ENCODE results near the gene SLC5A2. TPM values are rescaled to one million over a fixed set of nuclear protein-coding genes. Genes with fewer than 3 reads are reported as not detected.
"Not testable (repeated sequence)": the region's sequence is repeated elsewhere in the genome, so short reads cannot be mapped to it uniquely, and the experiment has no call there.

Gene SLC5A2
- total RNA-seq, 1 donor from 2014 or later, result not detected

DNA sequence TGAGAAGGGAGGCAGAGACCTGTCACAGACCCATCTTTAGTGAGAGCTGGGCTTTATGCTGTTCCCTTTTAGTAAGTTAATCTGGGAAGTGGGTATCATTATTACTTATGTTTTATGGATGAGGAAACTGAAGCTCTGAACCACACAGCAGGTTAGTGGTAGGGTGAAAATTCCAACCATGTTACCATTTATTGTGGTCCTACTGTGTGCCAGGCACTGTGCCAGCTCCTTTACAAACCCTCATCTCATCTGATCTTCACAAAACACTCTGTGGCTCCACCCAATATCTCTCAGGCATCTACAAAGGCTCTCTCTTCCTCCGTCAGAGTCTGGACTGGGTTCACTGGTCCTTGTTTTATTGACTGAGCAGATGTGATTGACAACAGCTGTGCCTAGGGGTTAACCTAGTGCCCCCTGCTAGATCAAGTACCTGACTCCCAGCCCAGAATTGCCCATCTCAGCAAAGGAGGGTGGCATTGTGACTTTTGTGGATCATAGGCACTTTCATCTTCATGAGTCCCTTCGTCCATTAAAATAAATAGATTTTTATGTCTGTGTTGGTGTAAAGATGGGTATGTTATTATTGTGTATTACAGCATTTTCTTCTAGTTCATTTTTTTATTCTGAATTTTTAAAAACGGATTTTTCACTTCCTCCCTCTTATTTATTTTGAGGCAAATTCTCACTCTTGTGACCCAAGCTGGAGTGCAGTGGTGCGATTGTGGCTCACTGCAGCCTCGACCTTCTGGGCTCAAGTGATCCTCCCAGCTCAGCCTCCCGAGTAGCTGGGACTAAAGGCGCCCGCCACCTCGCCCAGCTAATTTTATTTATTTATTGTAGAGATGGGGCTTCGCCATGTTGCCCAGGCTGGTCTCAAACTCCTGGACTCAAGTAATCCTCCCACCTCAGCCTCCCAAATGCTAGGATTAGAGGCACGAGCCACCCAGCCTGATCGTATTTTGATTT lies 7.9 kb upstream of the SLC5A2 start:
- intact Hi-C loops (cut with micrococcal nuclease), result no loop called here
- Mint-ChIP-seq H3K4me1 (ENCODE audit: low read depth) (peaks cover 15% of the 10 kb centered on the region), H3K9me3 (no peaks in the 10 kb centered on the region), H3K36me3 (ENCODE audit: low read depth) (no peaks in the 10 kb centered on the region), H3K27ac (no peak overlapping the region), H3K27me3 (ENCODE audit: low read depth) (peaks cover 41% of the 10 kb centered on the region), H3K4me3 (ENCODE audit: low read depth) (no peak overlapping the region)
- no peak for DNase-seq (ENCODE audit: low spot score)

DNA sequence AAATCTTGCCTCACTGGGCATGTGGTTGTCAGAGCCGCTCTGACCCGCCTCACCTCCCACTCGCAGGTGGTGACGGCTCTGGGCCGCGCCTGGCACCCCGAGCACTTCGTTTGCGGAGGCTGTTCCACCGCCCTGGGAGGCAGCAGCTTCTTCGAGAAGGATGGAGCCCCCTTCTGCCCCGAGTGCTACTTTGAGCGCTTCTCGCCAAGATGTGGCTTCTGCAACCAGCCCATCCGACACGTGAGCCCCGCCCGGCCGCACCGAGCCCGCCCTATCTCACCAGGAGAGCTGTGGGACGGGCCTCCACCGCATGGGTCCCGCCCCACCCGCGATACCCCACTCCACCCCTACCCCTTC lies 7.0 kb upstream of the SLC5A2 start:
- Mint-ChIP-seq H3K4me1 (ENCODE audit: low read depth) (peaks cover 15% of the 10 kb centered on the region), H3K4me3 (ENCODE audit: low read depth) (peak overlapping the region; percentile 83), H3K9me3 (no peaks in the 10 kb centered on the region), H3K36me3 (ENCODE audit: low read depth) (no peaks in the 10 kb centered on the region), H3K27ac (no peak overlapping the region), H3K27me3 (ENCODE audit: low read depth) (peaks cover 41% of the 10 kb centered on the region)
- intact Hi-C loops (cut with micrococcal nuclease), result no loop called here
- DNase-seq (ENCODE audit: low spot score), result no peak

DNA sequence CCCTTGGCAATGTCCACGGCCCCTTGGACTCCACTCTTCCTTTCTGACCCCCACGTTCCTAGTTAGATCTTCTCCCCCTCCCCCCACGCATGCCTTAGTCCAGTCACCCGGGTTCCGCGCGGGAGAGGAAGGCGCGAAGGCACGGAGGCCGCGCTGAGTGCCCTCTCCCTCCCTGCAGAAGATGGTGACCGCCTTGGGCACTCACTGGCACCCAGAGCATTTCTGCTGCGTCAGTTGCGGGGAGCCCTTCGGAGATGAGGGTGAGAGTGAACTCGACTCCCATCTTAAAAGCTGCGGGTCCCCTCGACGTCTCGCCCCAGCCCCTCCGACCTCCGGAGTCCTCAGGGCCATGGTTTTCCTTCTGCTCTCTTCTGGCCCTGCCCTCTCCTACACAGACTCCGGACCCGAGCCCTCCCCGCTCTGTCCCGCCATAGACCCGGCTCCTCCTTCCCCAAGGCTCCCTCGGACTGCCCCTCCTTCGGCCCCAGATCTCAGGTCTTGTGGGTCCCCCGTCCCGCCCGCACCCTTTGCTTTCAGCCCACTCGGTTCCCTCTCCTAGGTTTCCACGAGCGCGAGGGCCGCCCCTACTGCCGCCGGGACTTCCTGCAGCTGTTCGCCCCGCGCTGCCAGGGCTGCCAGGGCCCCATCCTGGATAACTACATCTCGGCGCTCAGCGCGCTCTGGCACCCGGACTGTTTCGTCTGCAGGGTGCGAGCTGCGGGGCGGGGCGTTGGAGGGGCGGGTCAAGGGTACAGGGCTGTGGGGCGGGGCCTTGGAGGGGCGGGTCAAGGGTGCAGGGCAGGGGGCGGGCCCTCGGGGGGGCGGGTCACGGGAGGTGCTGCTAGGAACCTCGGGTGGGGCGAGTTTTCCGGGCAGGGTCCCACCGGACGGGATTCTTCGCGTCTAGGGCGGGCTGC lies 6.4 kb upstream of the SLC5A2 start:
- peaks cover 15% of the 10 kb centered on the region for H3K4me1 Mint-ChIP-seq (ENCODE audit: low read depth)
- H3K27me3 Mint-ChIP-seq (ENCODE audit: low read depth), result peaks cover 39% of the 10 kb centered on the region
- H3K9me3 Mint-ChIP-seq, result no peaks in the 10 kb centered on the region
- no peak overlapping the region for H3K27ac Mint-ChIP-seq
- intact Hi-C loops (cut with micrococcal nuclease), result loop anchor here (1.0 kb wide), 1 partner anchor 17 kb away; the partner anchor contains the start of gene ARMC5
- peak; percentile 72 for DNase-seq (ENCODE audit: low spot score)
- peak overlapping the region; percentile 83 for H3K4me3 Mint-ChIP-seq (ENCODE audit: low read depth)
- H3K36me3 Mint-ChIP-seq (ENCODE audit: low read depth), result no peaks in the 10 kb centered on the region

GRCh38 chr16:31477220-31478216 lies 5.4 kb upstream of the SLC5A2 start:
- Mint-ChIP-seq H3K9me3 (no peaks in the 10 kb centered on the region), H3K36me3 (ENCODE audit: low read depth) (no peaks in the 10 kb centered on the region), H3K4me1 (ENCODE audit: low read depth) (peaks cover 15% of the 10 kb centered on the region), H3K27me3 (ENCODE audit: low read depth) (peaks cover 41% of the 10 kb centered on the region), H3K4me3 (ENCODE audit: low read depth) (peak overlapping the region; percentile 78), H3K27ac (no peak overlapping the region)
- intact Hi-C loops (cut with micrococcal nuclease), result loop anchor here (1.0 kb wide), 1 partner anchor 18 kb away; the partner anchor contains the start of gene ARMC5
- DNase-seq (ENCODE audit: low spot score), result no peak

DNA sequence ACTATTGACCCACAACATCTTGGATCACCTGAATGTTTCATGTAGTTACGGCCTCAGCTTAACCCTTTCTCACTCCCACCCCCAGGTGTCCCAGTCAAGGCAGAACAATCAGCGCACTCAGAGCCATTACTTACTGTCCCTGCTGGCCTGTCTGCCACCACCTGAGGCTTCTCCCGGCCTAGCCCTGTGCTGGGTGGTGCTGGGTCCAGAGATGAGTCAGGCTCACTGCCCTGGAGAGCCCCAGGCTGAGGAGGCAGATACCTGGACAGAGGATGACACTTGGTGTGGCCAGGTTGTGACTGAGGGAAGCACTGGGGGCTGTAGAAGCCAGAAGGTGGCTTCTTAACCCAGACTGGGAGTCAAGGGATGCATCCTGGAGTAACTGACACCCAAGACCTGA lies 4.0 kb upstream of the SLC5A2 start:
- intact Hi-C loops (cut with micrococcal nuclease), result no loop called here

DNA sequence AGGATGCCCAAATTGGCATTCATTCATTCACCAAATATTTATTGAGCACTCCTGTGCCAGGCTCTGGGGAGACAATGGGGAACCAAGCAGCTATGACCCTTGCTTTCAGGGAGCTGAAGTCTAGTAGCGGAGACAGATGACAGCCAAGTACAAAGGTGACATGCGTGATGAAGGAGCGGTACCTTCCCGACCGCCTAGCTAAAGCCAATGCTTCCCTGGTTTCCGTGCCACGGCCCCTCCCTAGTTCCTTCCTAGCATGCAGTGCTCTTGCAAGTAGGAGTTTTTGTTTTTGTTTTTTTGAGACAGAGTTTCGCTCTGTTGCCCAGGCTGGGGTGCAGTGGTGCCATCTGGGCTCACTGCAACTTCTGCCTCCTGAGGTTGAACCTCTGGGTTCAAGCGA lies 3.2 kb upstream of the SLC5A2 start:
- Mint-ChIP-seq H3K4me3 (ENCODE audit: low read depth) (no peak overlapping the region), H3K27me3 (ENCODE audit: low read depth) (peaks cover 32% of the 10 kb centered on the region), H3K9me3 (no peaks in the 10 kb centered on the region), H3K4me1 (ENCODE audit: low read depth) (peaks cover 15% of the 10 kb centered on the region), H3K27ac (no peak overlapping the region), H3K36me3 (ENCODE audit: low read depth) (no peaks in the 10 kb centered on the region)
- no peak for DNase-seq (ENCODE audit: low spot score)
- intact Hi-C loops (cut with micrococcal nuclease), result no loop called here

More for the DNA sequence above, 4.0 kb upstream of the SLC5A2 start:
- H3K9me3 Mint-ChIP-seq, result no peaks in the 10 kb centered on the region
- no peak overlapping the region for H3K4me3 Mint-ChIP-seq (ENCODE audit: low read depth)
- peaks cover 15% of the 10 kb centered on the region for H3K4me1 Mint-ChIP-seq (ENCODE audit: low read depth)
- peaks cover 35% of the 10 kb centered on the region for H3K27me3 Mint-ChIP-seq (ENCODE audit: low read depth)
- H3K27ac Mint-ChIP-seq, result no peak overlapping the region
- no peaks in the 10 kb centered on the region for H3K36me3 Mint-ChIP-seq (ENCODE audit: low read depth)
- DNase-seq (ENCODE audit: low spot score), result no peak

- intact Hi-C loops (cut with micrococcal nuclease), result no loop called here
- H3K9me3 Mint-ChIP-seq, result no peaks in the 10 kb centered on the region
- no peak for DNase-seq (ENCODE audit: low spot score)
- H3K27ac Mint-ChIP-seq, result no peak overlapping the region
- H3K36me3 Mint-ChIP-seq (ENCODE audit: low read depth), result no peaks in the 10 kb centered on the region
- peaks cover 32% of the 10 kb centered on the region for H3K27me3 Mint-ChIP-seq (ENCODE audit: low read depth)
- H3K4me3 Mint-ChIP-seq (ENCODE audit: low read depth), result no peak overlapping the region
- H3K4me1 Mint-ChIP-seq (ENCODE audit: low read depth), result peaks cover 15% of the 10 kb centered on the region
Observed at GRCh38 chr16:31480851-31481536, 1.9 kb upstream of the SLC5A2 start.

DNA sequence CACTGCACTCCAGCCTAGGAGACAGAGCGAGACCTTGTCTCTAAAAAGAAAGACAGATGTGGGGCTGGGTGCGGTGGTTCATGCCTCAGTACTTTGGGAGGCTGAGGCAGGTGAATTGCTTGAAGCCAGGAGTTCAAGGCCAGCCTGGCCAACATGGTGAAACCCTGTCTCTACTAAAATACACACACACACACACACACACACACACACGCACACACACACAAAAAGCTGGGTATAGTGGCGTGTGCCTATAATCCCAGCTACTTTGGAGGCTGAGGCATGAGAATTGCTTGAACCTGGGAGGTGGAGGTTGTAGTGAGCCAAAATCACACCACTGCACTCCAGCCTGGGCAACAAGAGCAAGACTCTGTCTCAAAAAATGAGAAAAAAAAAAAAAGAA lies 1.1 kb downstream of the SLC5A2 start:
- intact Hi-C loops (cut with micrococcal nuclease); DNase-seq (ENCODE audit: low spot score): not testable (repeated sequence)

DNA sequence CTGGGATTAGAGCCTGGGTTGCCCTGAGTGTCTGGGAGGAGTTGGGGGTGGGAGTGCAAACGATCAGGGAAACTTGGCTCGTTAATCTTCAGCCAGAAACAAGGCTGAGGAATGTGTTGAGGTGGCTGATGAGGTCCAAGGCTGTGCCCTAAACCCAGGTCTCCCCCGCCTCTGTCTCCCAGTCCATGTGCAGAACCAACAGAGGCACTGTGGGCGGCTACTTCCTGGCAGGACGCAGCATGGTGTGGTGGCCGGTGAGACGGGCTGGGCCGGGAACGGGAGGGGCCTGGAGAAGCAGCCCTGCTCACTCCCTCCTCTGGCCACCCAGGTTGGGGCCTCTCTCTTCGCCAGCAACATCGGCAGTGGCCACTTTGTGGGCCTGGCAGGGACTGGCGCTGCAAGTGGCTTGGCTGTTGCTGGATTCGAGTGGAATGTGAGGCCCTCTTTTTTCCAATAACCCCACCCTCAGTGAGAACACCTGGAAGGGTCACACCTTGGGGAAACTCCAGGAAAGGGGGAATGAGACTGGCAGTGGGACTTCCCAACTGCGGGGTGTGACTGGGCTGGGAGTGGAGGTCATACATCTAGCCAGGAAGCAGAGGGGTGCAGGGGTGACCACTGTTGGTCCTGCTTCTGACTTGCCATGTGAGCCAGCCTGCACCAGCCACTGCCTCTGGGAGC lies 1.7 kb downstream of the SLC5A2 start:
- H3K27me3 Mint-ChIP-seq (ENCODE audit: low read depth), result peaks cover 27% of the 10 kb centered on the region
- no peak for DNase-seq (ENCODE audit: low spot score)

More for the DNA sequence above, 1.1 kb downstream of the SLC5A2 start:
- H3K9me3 Mint-ChIP-seq; H3K4me1 Mint-ChIP-seq (ENCODE audit: low read depth); H3K4me3 Mint-ChIP-seq (ENCODE audit: low read depth); H3K36me3 Mint-ChIP-seq (ENCODE audit: low read depth); H3K27ac Mint-ChIP-seq: not testable (repeated sequence)
- peaks cover 29% of the 10 kb centered on the region for H3K27me3 Mint-ChIP-seq (ENCODE audit: low read depth)

GRCh38 chr16:31485571-31485970 lies 2.6 kb downstream of the SLC5A2 start:
- Mint-ChIP-seq H3K4me1 (ENCODE audit: low read depth) (peaks cover 3% of the 10 kb centered on the region), H3K36me3 (ENCODE audit: low read depth) (peaks cover 5% of the 10 kb centered on the region), H3K4me3 (ENCODE audit: low read depth) (no peak overlapping the region), H3K27me3 (ENCODE audit: low read depth) (peaks cover 23% of the 10 kb centered on the region), H3K9me3 (no peaks in the 10 kb centered on the region), H3K27ac (no peak overlapping the region)
- intact Hi-C loops (cut with micrococcal nuclease), result no loop called here
- DNase-seq (ENCODE audit: low spot score), result no peak

More for the DNA sequence above, 1.7 kb downstream of the SLC5A2 start:
- peaks cover 2% of the 10 kb centered on the region for H3K36me3 Mint-ChIP-seq (ENCODE audit: low read depth)
- no peaks in the 10 kb centered on the region for H3K9me3 Mint-ChIP-seq
- H3K4me1 Mint-ChIP-seq (ENCODE audit: low read depth), result peaks cover 3% of the 10 kb centered on the region
- H3K27ac Mint-ChIP-seq, result no peak overlapping the region
- H3K4me3 Mint-ChIP-seq (ENCODE audit: low read depth), result no peak overlapping the region
- intact Hi-C loops (cut with micrococcal nuclease), result no loop called here

DNA sequence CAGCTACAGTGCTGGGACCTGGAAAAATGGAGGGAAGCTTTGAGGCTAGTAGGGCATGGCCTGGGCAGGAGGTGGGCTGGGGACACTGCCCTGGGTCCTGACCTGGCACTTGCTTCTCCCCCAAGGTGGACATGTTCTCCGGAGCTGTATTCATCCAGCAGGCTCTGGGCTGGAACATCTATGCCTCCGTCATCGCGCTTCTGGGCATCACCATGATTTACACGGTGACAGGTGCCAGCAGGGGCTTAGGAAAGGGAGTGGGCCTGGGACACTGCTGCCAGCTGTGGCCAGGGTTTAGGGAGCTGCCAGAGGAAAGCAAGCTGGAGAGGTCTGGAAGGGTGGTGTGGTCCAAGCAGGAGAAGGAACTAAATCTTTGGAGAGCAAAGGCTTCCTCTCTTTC lies 3.1 kb downstream of the SLC5A2 start:
- no peaks in the 10 kb centered on the region for H3K9me3 Mint-ChIP-seq
- no peak for DNase-seq (ENCODE audit: low spot score)
- H3K27ac Mint-ChIP-seq, result no peak overlapping the region
- intact Hi-C loops (cut with micrococcal nuclease), result no loop called here
- peaks cover 3% of the 10 kb centered on the region for H3K4me1 Mint-ChIP-seq (ENCODE audit: low read depth)
- H3K27me3 Mint-ChIP-seq (ENCODE audit: low read depth), result peaks cover 18% of the 10 kb centered on the region
- H3K36me3 Mint-ChIP-seq (ENCODE audit: low read depth), result peaks cover 8% of the 10 kb centered on the region
- H3K4me3 Mint-ChIP-seq (ENCODE audit: low read depth), result no peak overlapping the region
